Measurements from ENCODE around the gene TSPO. TPM values are rescaled to one million over a fixed set of nuclear protein-coding genes. Genes with fewer than 3 reads are reported as not detected.
A peak's percentile ranks its signal among the peaks of the same experiment; 100 is the strongest.

Gene TSPO
- total and polyA plus RNA-seq, 2 of the 13 experiments (the other 11 are each of a cell fraction or from before 2014, with no cell fraction given): 0.46 to 1.4 TPM

- TF ChIP-seq STAT6 (CRISPR knock-in tag; IDR thresholded peaks at IDR 0.05; ENCODE audit: borderline replicate concordance) (no peak), ZNF569 (CRISPR knock-in tag; IDR thresholded peaks at IDR 0.05; ENCODE audit: borderline replicate concordance) (no peak), EEA1 (CRISPR knock-in tag; IDR thresholded peaks at IDR 0.05; ENCODE audit: borderline replicate concordance) (no peak), FOXA1 (IDR thresholded peaks at IDR 0.05) (no peak), FOXA1 (CRISPR knock-in tag; IDR thresholded peaks at IDR 0.05) (no peak), IRF1 (CRISPR knock-in tag; IDR thresholded peaks at IDR 0.05; ENCODE audit: low read depth) (no peak), PHF8 (CRISPR knock-in tag; IDR thresholded peaks at IDR 0.05) (0 out of 2 replicates have a peak, but pooled peaks have one; percentile 6), ZNF562 (CRISPR knock-in tag; IDR thresholded peaks at IDR 0.05; ENCODE audit: borderline replicate concordance) (no peak)
Observed at GRCh38 chr22:43151251-43152002, at the start of gene TSPO (continued).

All from HepG2 (cell line).